DLD1 (cell line): ENCODE results near the gene TAP1.
"Not testable (repeated sequence)": the region's sequence is repeated elsewhere in the genome, so short reads cannot be mapped to it uniquely, and the experiment has no call there.

Experiments used
- in situ Hi-C: cut with HindIII; loops from 2 replicates; pipeline ENCODE4 v1.10.0; 2017; ENCODE audit warnings: low sequenced_read_pairs

The TAP1 gene

DNA sequence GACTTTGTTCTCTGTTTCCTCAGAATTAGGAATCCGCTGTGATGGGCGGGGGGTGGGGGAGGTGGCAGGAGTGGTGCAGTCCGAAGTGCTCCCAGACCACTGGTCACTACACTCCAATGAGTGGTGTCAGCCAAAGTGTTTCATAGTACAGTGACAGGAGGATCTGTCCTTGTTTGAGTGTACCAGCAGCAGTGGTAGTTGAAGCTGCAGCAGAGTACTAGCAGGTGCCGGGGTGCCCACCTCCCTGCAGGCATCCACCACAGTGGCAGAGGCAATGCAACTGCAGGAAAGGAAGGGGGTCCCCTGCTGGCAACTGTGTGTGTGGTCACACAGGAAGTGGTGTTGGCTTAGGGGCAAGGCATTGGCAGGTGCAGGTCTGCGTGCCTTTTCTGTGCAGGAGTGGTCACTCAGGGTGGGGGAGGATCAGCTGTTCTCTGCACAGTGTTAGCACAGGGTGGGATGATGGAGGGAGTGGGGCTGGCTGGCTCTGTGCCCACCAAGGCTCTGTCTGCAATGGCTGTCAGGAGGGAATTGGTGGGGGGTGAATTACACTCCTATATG is 46.4 kb downstream of the TAP1 start:
- in situ Hi-C loops, result no loop called here

GRCh38 chr6:32805404-32805803 is 48.1 kb downstream of the TAP1 start:
- in situ Hi-C loops, result not testable (repeated sequence)

DNA sequence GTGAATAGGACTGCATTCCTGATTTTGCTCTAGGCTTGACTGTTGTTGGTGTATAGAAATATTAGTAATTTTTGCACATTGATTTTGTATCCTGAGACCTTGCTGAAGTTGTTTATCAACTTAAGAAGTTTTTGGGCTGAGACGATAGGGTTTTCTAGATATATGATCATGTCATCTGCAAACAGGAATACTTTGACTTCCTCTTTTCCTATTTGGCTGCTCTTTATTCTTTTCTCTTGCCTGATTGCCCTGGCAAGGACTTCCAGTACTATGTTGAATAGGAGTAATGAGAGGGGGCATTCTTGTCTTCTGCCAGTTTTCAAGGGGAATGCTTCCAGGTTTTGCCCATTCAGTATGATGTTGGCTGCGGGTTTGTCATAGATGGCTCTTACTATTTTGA is 50.1 kb downstream of the TAP1 start:
- in situ Hi-C loops, result no loop called here

DNA sequence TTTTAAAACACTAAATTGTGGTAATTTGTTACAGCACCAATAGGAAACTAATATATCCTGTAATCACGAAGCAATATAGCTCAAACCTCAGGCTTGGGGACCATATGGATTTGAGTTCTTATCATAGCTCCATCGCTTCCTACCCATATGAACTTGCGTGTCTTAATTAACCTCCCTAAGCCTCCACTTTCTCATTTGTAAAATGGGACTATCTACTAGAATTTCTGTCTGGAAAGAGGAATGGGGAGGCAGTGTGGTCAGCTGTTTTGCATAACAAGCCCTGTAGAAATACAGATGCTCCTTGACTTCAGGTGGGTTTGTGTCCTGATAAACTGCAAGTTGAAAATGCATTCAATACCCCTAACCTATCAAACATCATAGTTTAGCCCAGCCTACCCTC is 53.8 kb downstream of the TAP1 start:
- in situ Hi-C loops, result loop anchor here (10.0 kb wide), 1 partner anchor 385 kb away; no protein-coding TSS in a partner anchor

DNA sequence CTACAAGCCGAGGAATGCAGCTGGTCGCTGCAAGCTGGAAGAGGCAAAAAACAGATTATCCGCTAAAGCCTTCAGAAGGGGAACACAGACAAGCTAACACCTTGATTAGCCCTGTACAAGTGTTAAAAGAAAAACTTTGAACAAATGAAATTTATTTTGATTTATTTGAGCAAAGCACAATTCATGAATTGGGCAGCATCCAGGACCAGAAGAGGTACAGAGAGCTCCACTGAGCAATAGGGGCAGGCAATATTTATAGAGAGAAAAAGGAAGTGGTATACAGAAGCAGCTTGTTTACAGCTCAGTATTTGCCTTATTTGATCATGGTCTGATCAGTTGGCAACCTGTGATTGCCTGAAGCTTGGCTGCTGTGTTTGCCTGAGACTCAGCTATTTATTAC is 54.3 kb downstream of the TAP1 start:
- in situ Hi-C loops, result loop anchor here (10.0 kb wide), 1 partner anchor 384 kb away; no protein-coding TSS in a partner anchor

DNA sequence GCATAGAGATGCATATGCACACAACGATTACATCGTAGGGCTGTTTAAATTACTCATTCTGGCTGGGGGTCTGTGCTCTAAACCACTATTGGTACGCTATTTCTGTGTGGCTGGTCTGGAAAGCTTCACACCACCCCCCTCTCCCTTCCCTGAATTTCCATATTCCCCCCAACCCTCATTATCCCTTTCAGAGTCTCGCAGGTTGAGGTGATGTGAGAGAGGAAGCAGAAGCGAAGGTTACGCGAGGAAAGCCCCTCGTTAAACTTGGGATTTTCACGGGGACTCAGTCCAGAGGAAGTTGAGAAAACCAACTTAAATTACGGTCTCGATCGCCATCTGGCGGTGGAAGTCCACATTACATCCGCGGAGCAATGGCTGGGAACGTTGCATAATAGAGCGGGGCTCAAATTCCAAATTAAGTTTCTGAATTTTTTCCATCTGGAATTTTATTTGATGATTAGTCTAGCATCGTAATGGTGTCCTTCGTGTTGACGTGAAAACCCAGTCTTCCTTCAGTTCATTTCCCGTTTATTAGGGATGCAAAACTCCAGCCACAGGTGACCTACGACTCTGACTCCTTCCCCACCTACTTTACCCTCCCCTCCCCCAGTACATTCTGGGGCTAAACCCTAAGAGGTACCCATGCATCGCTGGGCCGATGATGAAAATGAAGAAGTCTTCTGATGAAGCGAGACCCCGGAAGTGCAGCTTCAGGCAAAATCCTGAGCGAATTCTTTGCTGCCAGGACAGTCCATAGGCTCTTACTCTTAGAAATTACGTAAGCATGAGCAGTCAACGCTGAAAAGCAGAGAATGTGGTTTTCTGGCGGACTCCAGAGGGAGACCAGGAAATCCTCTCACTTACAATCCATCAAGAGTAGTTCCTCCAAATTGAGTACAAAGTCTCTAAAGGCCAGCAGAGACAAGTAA is 56.4 kb downstream of the TAP1 start:
- in situ Hi-C loops, result loop anchor here (10.0 kb wide), 1 partner anchor 382 kb away; no protein-coding TSS in a partner anchor
